ENCODE data around the gene CCDC43.

DNA sequence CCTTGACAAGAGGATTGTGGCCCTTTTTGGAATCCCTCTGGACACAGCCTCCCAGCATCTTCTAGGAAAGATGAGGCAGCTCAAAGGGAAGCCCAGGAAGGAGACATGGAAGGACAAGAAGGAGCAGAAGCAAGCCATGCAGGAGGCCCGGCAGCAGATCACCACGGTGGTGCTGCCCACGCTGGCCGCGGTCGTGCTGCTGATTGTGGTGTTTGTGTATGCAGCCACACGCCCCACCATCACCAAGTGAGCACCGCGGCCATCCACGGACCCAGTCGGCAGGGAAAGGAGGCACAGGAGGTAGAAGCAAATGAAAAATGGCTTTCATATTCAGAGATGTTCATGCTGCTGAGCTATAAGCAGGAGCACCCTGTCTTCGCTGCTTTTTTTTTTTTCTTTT is 44.2 kb downstream of the CCDC43 start:
- TF ChIP-seq, protein P1, sequence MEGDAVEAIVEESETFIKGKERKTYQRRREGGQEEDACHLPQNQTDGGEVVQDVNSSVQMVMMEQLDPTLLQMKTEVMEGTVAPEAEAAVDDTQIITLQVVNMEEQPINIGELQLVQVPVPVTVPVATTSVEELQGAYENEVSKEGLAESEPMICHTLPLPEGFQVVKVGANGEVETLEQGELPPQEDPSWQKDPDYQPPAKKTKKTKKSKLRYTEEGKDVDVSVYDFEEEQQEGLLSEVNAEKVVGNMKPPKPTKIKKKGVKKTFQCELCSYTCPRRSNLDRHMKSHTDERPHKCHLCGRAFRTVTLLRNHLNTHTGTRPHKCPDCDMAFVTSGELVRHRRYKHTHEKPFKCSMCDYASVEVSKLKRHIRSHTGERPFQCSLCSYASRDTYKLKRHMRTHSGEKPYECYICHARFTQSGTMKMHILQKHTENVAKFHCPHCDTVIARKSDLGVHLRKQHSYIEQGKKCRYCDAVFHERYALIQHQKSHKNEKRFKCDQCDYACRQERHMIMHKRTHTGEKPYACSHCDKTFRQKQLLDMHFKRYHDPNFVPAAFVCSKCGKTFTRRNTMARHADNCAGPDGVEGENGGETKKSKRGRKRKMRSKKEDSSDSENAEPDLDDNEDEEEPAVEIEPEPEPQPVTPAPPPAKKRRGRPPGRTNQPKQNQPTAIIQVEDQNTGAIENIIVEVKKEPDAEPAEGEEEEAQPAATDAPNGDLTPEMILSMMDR (IDR thresholded peaks at IDR 0.05; ENCODE audit: low read depth, low read length): no peak
- TF ChIP-seq, protein P2, sequence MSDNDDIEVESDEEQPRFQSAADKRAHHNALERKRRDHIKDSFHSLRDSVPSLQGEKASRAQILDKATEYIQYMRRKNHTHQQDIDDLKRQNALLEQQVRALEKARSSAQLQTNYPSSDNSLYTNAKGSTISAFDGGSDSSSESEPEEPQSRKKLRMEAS (IDR thresholded peaks at IDR 0.05; ENCODE audit: low read depth, low read length): no peak
